Immature natural killer cell (primary cell): Measurements from ENCODE around the gene MBTD1. TPM values are rescaled to one million over a fixed set of nuclear protein-coding genes. Genes with fewer than 3 reads are reported as not detected.
"Not testable (repeated sequence)": the region's sequence is repeated elsewhere in the genome, so short reads cannot be mapped to it uniquely, and the experiment has no call there.

Experiments
- DNase-seq, 3 donors: peaks; one replicate each; pipeline ENCODE4 v3.0.0; 2022; ENCODE audit warnings: mixed read lengths in 1 of 3
- H3K27ac Mint-ChIP-seq, 6 donors: one replicate each; pipeline ENCODE4 v1.8.0; 2020; ENCODE audit warnings: mixed read lengths in 6 of 6, mild to moderate bottlenecking in 5 of 6, inconsistent platforms in 4 of 6, moderate library complexity in 3 of 6
- H3K27me3 Mint-ChIP-seq, 3 donors: one replicate each; pipeline ENCODE4 v1.8.0; 2020 to 2021; ENCODE audit warnings: low read depth in 3 of 3, mild to moderate bottlenecking in 3 of 3, mixed read lengths in 3 of 3, moderate library complexity in 3 of 3, inconsistent platforms in 1 of 3
- H3K36me3 Mint-ChIP-seq, 3 donors: one replicate each; pipeline ENCODE4 v1.8.0; 2020; ENCODE audit warnings: mixed read lengths in 3 of 3, inconsistent platforms in 2 of 3, mild to moderate bottlenecking in 2 of 3
- H3K4me1 Mint-ChIP-seq, 2 donors: one replicate each; pipeline ENCODE4 v1.8.0; 2020; ENCODE audit warnings: inconsistent platforms in 2 of 2, mild to moderate bottlenecking in 2 of 2, mixed read lengths in 2 of 2, moderate library complexity in 1 of 2
- H3K4me3 Mint-ChIP-seq, 5 donors: one replicate each; pipeline ENCODE4 v1.8.0; 2020; ENCODE audit warnings: mild to moderate bottlenecking in 5 of 5, mixed read lengths in 5 of 5, inconsistent platforms in 3 of 5, moderate library complexity in 3 of 5
- H3K9me3 Mint-ChIP-seq, 6 donors: one replicate each; pipeline ENCODE4 v1.8.0; 2020; ENCODE audit warnings: mild to moderate bottlenecking in 6 of 6, mixed read lengths in 6 of 6, inconsistent platforms in 4 of 6, moderate library complexity in 3 of 6
- polyA plus RNA-seq, 3 donors: library from polyadenylated mRNA; unstranded; fragments of 300-500 nt; fragmentation: Illumina TruSeq; gene quantifications; one replicate each; pipeline ENCODE4 v1.2.3, GENCODE V29; 2021

MBTD1 gene
- polyA plus RNA-seq, 3 donors from 2014 or later = 4.0 to 7.6 (median 6.9) TPM

- DNase-seq = no peak
- Mint-ChIP-seq H3K36me3 (peaks cover 10 to 25% (median 18%) of the 10 kb centered on the region in 3 donors), H3K4me1 (peaks cover 2 to 9% of the 10 kb centered on the region in 2 donors), H3K9me3 (no peaks in the 10 kb centered on the region), H3K27me3 (peaks cover 0 to 3% (median 0%) of the 10 kb centered on the region in 3 donors), H3K4me3 (no peak overlapping the region), H3K27ac (peak overlapping the region in 5 of 6 donors; percentile 11 to 60 (median 36))
These were observed 62.1 kb downstream of the MBTD1 start for GRCh38 chr17:51197754-51198153.

GRCh38 chr17:51191895-51192294 lies 68.0 kb downstream of the MBTD1 start:
- H3K4me3 Mint-ChIP-seq = no peak overlapping the region
- no peak overlapping the region for H3K27ac Mint-ChIP-seq
- H3K4me1 Mint-ChIP-seq = no peaks in the 10 kb centered on the region
- H3K36me3 Mint-ChIP-seq = peaks cover 11 to 15% (median 15%) of the 10 kb centered on the region in 3 donors
- no peaks in the 10 kb centered on the region for H3K27me3 Mint-ChIP-seq
- no peak for DNase-seq
- no peaks in the 10 kb centered on the region for H3K9me3 Mint-ChIP-seq

- H3K4me1 Mint-ChIP-seq = no peaks in the 10 kb centered on the region
- peaks cover 11 to 19% (median 15%) of the 10 kb centered on the region in 3 donors for H3K36me3 Mint-ChIP-seq
- no peak overlapping the region for H3K4me3 Mint-ChIP-seq
- H3K27ac Mint-ChIP-seq = peak overlapping the region in 2 of 6 donors; percentile 17 to 34
- DNase-seq = no peak
- H3K27me3 Mint-ChIP-seq = no peaks in the 10 kb centered on the region
- H3K9me3 Mint-ChIP-seq = no peaks in the 10 kb centered on the region
These were observed 70.2 kb downstream of the MBTD1 start for GRCh38 chr17:51189628-51190027.

GRCh38 chr17:51189162-51189561 lies 70.7 kb downstream of the MBTD1 start:
- no peak overlapping the region for H3K4me3 Mint-ChIP-seq
- no peaks in the 10 kb centered on the region for H3K4me1 Mint-ChIP-seq
- H3K9me3 Mint-ChIP-seq = no peaks in the 10 kb centered on the region
- peaks cover 11 to 23% (median 15%) of the 10 kb centered on the region in 3 donors for H3K36me3 Mint-ChIP-seq
- no peak for DNase-seq
- H3K27ac Mint-ChIP-seq = no peak overlapping the region
- no peaks in the 10 kb centered on the region for H3K27me3 Mint-ChIP-seq

GRCh38 chr17:51188271-51188833 lies 71.5 kb downstream of the MBTD1 start:
- Mint-ChIP-seq H3K36me3 (peaks cover 11 to 21% (median 15%) of the 10 kb centered on the region in 3 donors), H3K4me3 (no peak overlapping the region), H3K27ac (no peak overlapping the region), H3K9me3 (no peaks in the 10 kb centered on the region), H3K27me3 (no peaks in the 10 kb centered on the region), H3K4me1 (no peaks in the 10 kb centered on the region)
- DNase-seq = no peak

GRCh38 chr17:51185763-51186332 lies 74.0 kb downstream of the MBTD1 start:
- Mint-ChIP-seq H3K27me3 (no peaks in the 10 kb centered on the region), H3K9me3 (no peaks in the 10 kb centered on the region), H3K4me3 (no peak overlapping the region), H3K27ac (no peak overlapping the region), H3K4me1 (no peaks in the 10 kb centered on the region), H3K36me3 (peaks cover 1 to 16% (median 11%) of the 10 kb centered on the region in 3 donors)
- DNase-seq = no peak

GRCh38 chr17:51184124-51184523 lies 75.7 kb downstream of the MBTD1 start:
- Mint-ChIP-seq H3K27ac (peak overlapping the region in 1 of 6 donors; percentile 5), H3K4me3 (no peak overlapping the region), H3K9me3 (no peaks in the 10 kb centered on the region), H3K27me3 (no peaks in the 10 kb centered on the region), H3K36me3 (peaks cover 0 to 16% (median 4%) of the 10 kb centered on the region in 3 donors), H3K4me1 (no peaks in the 10 kb centered on the region)
- DNase-seq = no peak

GRCh38 chr17:51180486-51180885 lies 79.4 kb downstream of the MBTD1 start:
- Mint-ChIP-seq H3K27me3 (peaks cover 0 to 1% (median 0%) of the 10 kb centered on the region in 3 donors), H3K9me3 (no peaks in the 10 kb centered on the region), H3K27ac (no peak overlapping the region), H3K36me3 (peaks cover 0 to 12% (median 4%) of the 10 kb centered on the region in 3 donors), H3K4me3 (no peak overlapping the region), H3K4me1 (no peaks in the 10 kb centered on the region)
- DNase-seq = no peak

GRCh38 chr17:51172030-51172429 lies 87.8 kb downstream of the MBTD1 start:
- Mint-ChIP-seq H3K27ac (peak overlapping the region in 2 of 6 donors; percentile 7 to 16), H3K36me3 (peaks cover 9 to 20% (median 10%) of the 10 kb centered on the region in 3 donors)
- H3K9me3 Mint-ChIP-seq = not testable (repeated sequence)

GRCh38 chr17:51170736-51171135 lies 89.1 kb downstream of the MBTD1 start:
- H3K36me3 Mint-ChIP-seq = peaks cover 9 to 20% (median 10%) of the 10 kb centered on the region in 3 donors
- peaks cover 3 to 6% (median 3%) of the 10 kb centered on the region in 3 donors for H3K27me3 Mint-ChIP-seq
- H3K4me1 Mint-ChIP-seq = peaks cover 5 to 19% of the 10 kb centered on the region in 2 donors
- no peak overlapping the region for H3K4me3 Mint-ChIP-seq
- DNase-seq = no peak
- H3K9me3 Mint-ChIP-seq = no peaks in the 10 kb centered on the region
- no peak overlapping the region for H3K27ac Mint-ChIP-seq

More at GRCh38 chr17:51172030-51172429, 87.8 kb downstream of the MBTD1 start:
- not testable (repeated sequence) for H3K27me3 Mint-ChIP-seq, DNase-seq, H3K4me3 Mint-ChIP-seq
- peaks cover 2 to 13% of the 10 kb centered on the region in 2 donors for H3K4me1 Mint-ChIP-seq

- no peak for DNase-seq
- peaks cover 9 to 20% (median 10%) of the 10 kb centered on the region in 3 donors for H3K36me3 Mint-ChIP-seq
- peaks cover 12 to 28% of the 10 kb centered on the region in 2 donors for H3K4me1 Mint-ChIP-seq
- peak overlapping the region in 1 of 6 donors; percentile 10 for H3K27ac Mint-ChIP-seq
- peaks cover 7 to 11% (median 9%) of the 10 kb centered on the region in 3 donors for H3K27me3 Mint-ChIP-seq
- H3K4me3 Mint-ChIP-seq = peak overlapping the region in 2 of 5 donors; percentile 34 to 50
- no peaks in the 10 kb centered on the region for H3K9me3 Mint-ChIP-seq
These were observed 90.5 kb downstream of the MBTD1 start for GRCh38 chr17:51169340-51169739.

- Mint-ChIP-seq H3K4me1 (peaks cover 12 to 28% of the 10 kb centered on the region in 2 donors), H3K27me3 (peaks cover 7 to 11% (median 9%) of the 10 kb centered on the region in 3 donors), H3K27ac (peak overlapping the region; percentile 18 to 82 (median 72)), H3K9me3 (no peaks in the 10 kb centered on the region), H3K4me3 (peak overlapping the region; percentile 72 to 83 (median 75)), H3K36me3 (peaks cover 9 to 17% (median 10%) of the 10 kb centered on the region in 3 donors)
- DNase-seq = peak; percentile 56 to 58 (median 58)
These were observed 92.6 kb downstream of the MBTD1 start for GRCh38 chr17:51166987-51167931.

- Mint-ChIP-seq H3K27me3 (peaks cover 7 to 11% (median 9%) of the 10 kb centered on the region in 3 donors), H3K9me3 (no peaks in the 10 kb centered on the region)
These were observed 93.5 kb downstream of the MBTD1 start, which contains the start of gene NME2 for GRCh38 chr17:51166198-51166986. TSS of gene NME2 (plus strand) at chr17:51166411. CDS start at chr17:51166831, 420 bp downstream.

More at GRCh38 chr17:51166198-51166986, 93.5 kb downstream of the MBTD1 start, which contains the start of gene NME2:
- Mint-ChIP-seq H3K4me1 (peaks cover 12 to 28% of the 10 kb centered on the region in 2 donors), H3K36me3 (peaks cover 9 to 20% (median 10%) of the 10 kb centered on the region in 3 donors), H3K27ac (peak within 1 kb of the TSS; percentile 93 to 99 (median 97)), H3K4me3 (peak within 1 kb of the TSS; percentile 95 to 99 (median 99))
- DNase-seq = peak; percentile 75
